Ovary (tissue), 9 donors: ENCODE data around the gene SLC35A1. TPM values are rescaled to one million over a fixed set of nuclear protein-coding genes. Genes with fewer than 3 reads are reported as not detected.

Experiments used
- DNase-seq, 5 donors: peaks; one replicate each; pipeline ENCODE4 v3.0.0-alpha.2; 2019 to 2020
- H3K27ac ChIP-seq, 2 donors: fragments of 200-600 bp; one replicate each; pipeline versions ENCODE4 v1.5.1 to v1.8.0; 2019 to 2022
- H3K27me3 ChIP-seq: fragments of 200-600 bp; one replicate; pipeline ENCODE4 v1.8.0; 2022
- H3K36me3 ChIP-seq: fragments of 200-600 bp; sonication (generic); one replicate; pipeline ENCODE4 v1.5.1; 2019
- H3K4me1 ChIP-seq: one replicate; pipeline ENCODE4 v1.8.1; 2013; ENCODE audit warnings: mild to moderate bottlenecking, moderate library complexity; ENCODE audit not compliant: insufficient read depth
- H3K4me3 ChIP-seq: fragments of 200-600 bp; sonication (generic); one replicate; pipeline ENCODE4 v1.5.1; 2017
- H3K9me3 ChIP-seq, 2 donors: fragments of 200-600 bp in 1 of 2; sonication (generic) in 1 of 2; one replicate each; pipeline versions ENCODE4 v1.5.1 to v1.8.1; 2013 to 2019; ENCODE audit warnings: mild to moderate bottlenecking in 1 of 2, moderate library complexity in 1 of 2
- CTCF ChIP-seq, 3 donors: fragments of 450-650 bp in 2 of 3; fragments of 200-600 bp in 1 of 3; IDR thresholded peaks; one replicate each; pipeline versions ENCODE4 v1.5.1 to v1.8.0; 2016 to 2022; ENCODE audit warnings: antibody characterized with exemption in 3 of 3, mild to moderate bottlenecking in 1 of 3
- EP300 ChIP-seq: sonication (generic); formaldehyde crosslinking; IDR thresholded peaks from one replicate; pipeline ENCODE4 v1.6.1; 2017; ENCODE audit warnings: antibody characterized with exemption
- POLR2A ChIP-seq: fragments of 450-650 bp; IDR thresholded peaks from one replicate; pipeline ENCODE4 v1.6.1; 2017; ENCODE audit warnings: antibody characterized with exemption, mild to moderate bottlenecking, moderate library complexity
- WGBS, 3 donors: extraction: QIAGEN DNeasy Blood & Tissue Kit in 1 of 3; methylation state at CpG; one replicate each; pipeline versions ENCODE4 v1.1.5 to v1.1.7; 2013 to 2017; 5-methylcytosine and 5-hydroxymethylcytosine counted together
- intact Hi-C, 4 donors: fragments of 100-400 bp; cut with DNase I; formaldehyde crosslinking; loops; one replicate each; pipeline versions ENCODE4 v1.11.0 to v1.15.1; 2022 to 2023
- polyA plus RNA-seq, 2 donors: library from polyadenylated mRNA; stranded (reverse); fragments of 200-250 nt in 1 of 2; fragments of 350-450 nt in 1 of 2; fragmentation: Illumina TruSeq in 1 of 2; extraction: RNeasy Lipid Tissue Mini Kit (QIAGEN cat#74804) in 1 of 2; gene quantifications; one replicate each; pipeline ENCODE4 v1.2.3, GENCODE V29; 2013 to 2014
- total RNA-seq, 7 donors: library from RNA; depleted of rRNA in 2 of 7; stranded (reverse); fragments of >200 nt in 2 of 7; fragmentation: NEBNext Ultra II Directional in 3 of 7; extraction: Animal tissue kit (Norgen Biotek cat#: 25700) in 3 of 7; gene quantifications; one replicate each; pipeline versions ENCODE4 v1.1.0 to v1.2.4, GENCODE V29; 2016 to 2023
- donor health status: DM: no; HTN: no; CAD: no; lungs with moderate emphysema.
- donor health status: DM: no; HTN: no; CAD: no.
- donor health status: Bipolar disorder and iron deficiency.
- donor health status: DM: yes; HTN: yes; CAD: no.
- donor health status: DM: no; HTN: no; CAD: no.
- donor health status: DM: yes; HTN: yes; CAD: no.

Gene SLC35A1
- total and polyA plus RNA-seq, 9 donors, result 16.6 to 24.6 (median 21.6) TPM

GRCh38 chr6:87539554-87539953, 66.8 kb downstream of the SLC35A1 start:
- Histone ChIP-seq H3K36me3 (no peaks in the 10 kb centered on the region), H3K9me3 (no peaks in the 10 kb centered on the region), H3K27me3 (no peaks in the 10 kb centered on the region), H3K27ac (no peak overlapping the region), H3K4me1 (no peaks in the 10 kb centered on the region), H3K4me3 (no peak overlapping the region)
- no peak for TF ChIP-seq CTCF (IDR thresholded peaks at IDR 0.05)
- no peak for TF ChIP-seq EP300
- no peak for TF ChIP-seq POLR2A
- 80 to 95% (median 90%) methylated on average over 6 of the region's 6 CpGs for WGBS, 3 donors
- intact Hi-C loops, result no loop called here
- no peak for DNase-seq

DNA sequence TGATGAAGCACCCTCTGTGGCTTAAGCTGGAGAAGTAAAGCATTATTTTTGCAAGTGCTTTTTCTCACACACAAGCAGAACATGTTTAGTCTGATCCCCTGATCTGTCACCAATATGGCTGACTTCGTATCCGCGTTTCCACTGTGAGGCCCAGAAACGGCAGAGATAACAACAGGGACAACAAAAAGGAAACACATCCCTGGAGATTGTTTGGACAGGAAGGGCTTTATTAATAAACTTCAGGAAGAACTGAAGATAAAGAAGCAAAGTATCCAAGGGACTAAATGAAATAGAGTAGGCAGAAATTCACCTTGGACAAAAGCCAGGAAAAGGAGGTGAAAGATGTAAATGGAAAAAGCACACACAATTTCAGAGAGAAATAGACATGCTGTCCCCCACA, 67.8 kb downstream of the SLC35A1 start:
- Histone ChIP-seq H3K36me3 (no peaks in the 10 kb centered on the region), H3K27ac (no peak overlapping the region), H3K9me3 (no peaks in the 10 kb centered on the region), H3K4me1 (no peaks in the 10 kb centered on the region), H3K4me3 (no peak overlapping the region), H3K27me3 (no peaks in the 10 kb centered on the region)
- intact Hi-C loops, result no loop called here
- no peak for TF ChIP-seq EP300
- TF ChIP-seq POLR2A, result no peak
- TF ChIP-seq CTCF (IDR thresholded peaks at IDR 0.05), result no peak
- 3 to 21% (median 6%) methylated on average over 4 of the region's 4 CpGs for WGBS, 3 donors
- no peak for DNase-seq

DNA sequence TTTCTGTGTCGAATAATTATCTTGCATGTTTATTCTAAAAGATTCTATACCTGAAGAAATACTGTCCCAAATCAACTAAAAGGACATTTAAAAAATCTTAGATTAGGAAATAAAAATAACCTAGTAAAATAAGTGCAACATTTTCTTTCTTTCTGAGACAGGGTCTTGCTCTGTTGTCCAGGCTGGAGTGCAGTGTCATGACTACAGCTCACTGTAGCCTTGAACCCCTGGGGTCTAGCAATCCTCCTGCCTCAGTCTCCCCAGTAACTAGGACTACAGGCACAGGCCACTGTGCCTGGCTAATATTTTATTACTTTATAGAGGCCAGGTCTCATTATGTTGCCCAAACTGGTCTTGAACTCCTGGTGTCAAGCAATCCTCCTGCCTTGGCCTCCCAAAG, 68.3 kb downstream of the SLC35A1 start:
- no peak overlapping the region for H3K4me3 ChIP-seq
- H3K4me1 ChIP-seq, result no peaks in the 10 kb centered on the region
- H3K27me3 ChIP-seq, result no peaks in the 10 kb centered on the region
- TF ChIP-seq POLR2A (no peak), EP300 (no peak), CTCF (IDR thresholded peaks at IDR 0.05) (no peak)
- intact Hi-C loops, result no loop called here
- H3K27ac ChIP-seq, result no peak overlapping the region
- H3K9me3 ChIP-seq, result no peaks in the 10 kb centered on the region
- WGBS, 3 donors, result 71 to 88% (median 78%) methylated on average over 1 of the region's 1 CpG
- DNase-seq, result no peak
- H3K36me3 ChIP-seq, result no peaks in the 10 kb centered on the region

DNA sequence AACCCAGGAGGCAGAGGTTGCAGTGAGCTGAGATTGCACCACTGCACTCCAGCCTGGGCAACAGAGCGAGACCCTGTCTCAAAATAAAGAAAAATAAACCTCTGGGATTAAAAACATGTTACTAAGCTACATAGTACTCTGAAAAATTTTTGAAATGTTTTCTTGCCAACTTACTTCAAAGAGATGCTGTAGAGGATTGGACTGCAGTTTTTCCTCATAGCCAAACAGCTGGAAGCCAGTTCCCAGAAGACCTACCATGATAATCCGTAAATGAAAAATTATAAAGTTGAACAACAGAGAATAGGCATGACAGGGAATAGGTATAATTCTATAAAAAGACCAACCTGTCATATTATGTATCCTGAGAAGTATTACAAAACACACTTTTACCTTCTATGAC, 69.0 kb downstream of the SLC35A1 start:
- 47 to 64% (median 50%) methylated on average over 2 of the region's 2 CpGs for WGBS, 3 donors
- H3K27ac ChIP-seq, result no peak overlapping the region
- no peaks in the 10 kb centered on the region for H3K4me1 ChIP-seq
- no peaks in the 10 kb centered on the region for H3K36me3 ChIP-seq
- DNase-seq, result no peak
- H3K9me3 ChIP-seq, result no peaks in the 10 kb centered on the region
- no peak overlapping the region for H3K4me3 ChIP-seq
- H3K27me3 ChIP-seq, result no peaks in the 10 kb centered on the region
- intact Hi-C loops, result no loop called here
- TF ChIP-seq CTCF (IDR thresholded peaks at IDR 0.05) (no peak), POLR2A (no peak), EP300 (no peak)
